Stimulated activated CD8-positive, alpha-beta memory T cell treated with anti-CD3 and anti-CD28 coated beads, Interleukin-4, amount 100 ng/mL, for 48 hours (primary cell): ENCODE measurements around the gene HNRNPA1.
"Not testable (repeated sequence)": the region's sequence is repeated elsewhere in the genome, so short reads cannot be mapped to it uniquely, and the experiment has no call there.

Source experiments
- DNase-seq: peaks from one replicate; pipeline ENCODE4 v3.0.0-alpha.2; 2020

HNRNPA1 gene

DNA sequence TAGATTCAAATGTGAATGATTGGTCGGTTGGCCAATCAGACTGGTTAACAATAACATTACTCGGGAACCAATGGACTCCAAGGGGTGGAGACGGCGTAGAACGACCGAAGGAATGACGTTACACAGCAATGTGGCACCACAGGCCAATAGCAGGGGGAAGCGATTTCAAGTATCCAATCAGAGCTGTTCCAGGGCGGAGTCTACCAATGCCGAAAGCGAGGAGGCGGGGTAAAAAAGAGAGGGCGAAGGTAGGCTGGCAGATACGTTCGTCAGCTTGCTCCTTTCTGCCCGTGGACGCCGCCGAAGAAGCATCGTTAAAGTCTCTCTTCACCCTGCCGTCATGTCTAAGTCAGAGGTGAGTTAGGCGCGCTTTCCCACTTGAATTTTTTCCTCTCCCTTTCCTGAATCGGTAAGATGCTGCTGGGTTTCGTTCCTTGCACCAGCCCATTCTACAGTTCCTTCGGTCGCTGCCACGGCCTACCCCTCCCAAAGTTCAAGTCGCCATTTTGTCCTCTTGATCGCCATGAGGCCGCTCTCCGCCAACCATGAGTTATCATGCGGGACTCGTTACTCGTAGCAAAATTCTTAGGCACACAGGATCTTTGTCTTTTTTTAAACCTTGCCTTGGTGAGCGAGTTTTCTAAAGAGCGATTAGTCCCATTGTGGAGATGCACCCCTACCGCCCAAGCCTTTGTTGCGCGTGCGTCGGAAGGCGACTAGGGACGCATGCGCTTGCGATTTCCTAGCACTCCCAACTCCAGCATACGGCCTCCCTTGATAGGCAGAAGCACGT lies at the start of gene HNRNPA1:
Gene HNRNPA1, plus strand, starts transcription at position 259 of the 793 bp plus-strand sequence. Its CDS starts 82 bp downstream, at position 341.
- DNase-seq = peak; percentile 93

DNA sequence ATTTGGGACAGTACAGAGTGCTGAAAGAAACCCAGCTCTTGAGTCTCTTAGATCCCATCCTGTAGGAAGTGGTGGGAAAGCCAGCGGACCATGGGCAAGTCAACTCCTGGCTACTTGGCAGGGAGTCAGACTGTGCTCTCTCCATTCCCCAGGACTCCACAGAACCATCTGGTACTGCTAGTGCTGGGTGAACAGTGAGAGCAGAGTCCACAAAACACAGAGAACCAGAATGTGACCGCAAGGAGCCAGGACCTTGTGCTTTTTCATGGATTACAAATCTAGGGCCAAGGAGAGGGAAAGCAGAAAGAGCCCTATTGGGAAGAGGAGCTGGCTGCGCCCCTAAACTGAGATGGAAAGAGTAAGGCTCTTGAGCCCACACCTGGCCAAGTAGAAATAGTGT lies 49.3 kb upstream of the HNRNPA1 start:
- not testable (repeated sequence) for DNase-seq

DNA sequence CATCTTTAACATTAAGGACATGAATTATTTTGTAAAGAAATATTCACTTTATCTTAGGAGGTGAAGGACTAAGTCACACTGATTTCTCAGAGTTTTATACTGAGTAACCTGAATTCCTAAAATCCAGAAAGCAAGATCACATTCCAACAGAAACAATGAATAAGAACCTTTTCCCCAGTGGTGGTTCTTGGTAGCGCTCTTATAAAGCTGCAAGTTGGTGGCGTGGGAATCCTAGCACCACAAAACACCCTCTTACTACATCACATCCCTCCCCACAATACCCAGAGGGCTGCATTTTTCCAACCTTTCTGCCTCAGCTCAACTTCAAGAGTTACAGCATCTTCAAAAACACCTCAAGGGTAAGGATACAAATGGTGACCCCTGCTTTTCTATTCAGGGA lies 47.7 kb upstream of the HNRNPA1 start:
- no peak for DNase-seq

DNA sequence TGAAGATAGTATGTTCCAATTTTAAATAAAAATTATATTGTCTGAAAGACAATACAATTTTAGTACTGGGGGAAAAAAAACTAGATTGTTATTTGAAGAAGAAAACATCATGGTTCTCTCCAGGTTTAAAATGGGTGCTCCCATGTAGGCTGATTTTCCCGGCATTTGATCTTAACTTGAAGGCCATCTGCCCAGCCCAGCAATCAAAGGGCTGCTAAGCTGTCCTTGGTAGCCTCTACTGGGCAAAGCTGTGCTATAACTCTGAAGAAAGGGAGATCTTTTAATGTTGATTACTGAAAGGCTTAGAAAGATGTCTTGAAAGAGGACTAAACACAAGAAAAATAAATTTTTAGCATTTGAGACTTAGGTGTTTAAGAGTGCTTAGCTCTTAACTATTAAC lies 42.0 kb upstream of the HNRNPA1 start:
- DNase-seq = no peak

DNA sequence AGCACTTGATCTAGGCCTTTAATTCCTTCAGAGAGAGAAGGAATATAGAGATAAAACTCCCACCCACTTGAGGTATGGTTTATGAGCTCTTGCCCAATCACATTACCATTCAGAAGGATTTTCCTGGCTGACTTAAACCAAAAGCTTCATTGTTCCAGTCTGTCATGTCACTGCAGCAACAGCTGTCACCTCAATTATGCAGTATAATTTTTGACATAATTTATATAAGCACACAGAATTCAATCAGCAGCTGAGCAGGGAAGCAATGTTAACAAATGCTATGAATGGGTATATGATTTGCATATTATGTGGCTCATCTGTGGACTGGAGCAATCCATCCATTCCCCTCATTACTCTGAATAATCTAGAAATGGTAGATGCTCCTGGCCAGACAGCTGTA lies 40.9 kb upstream of the HNRNPA1 start:
- no peak for DNase-seq

DNA sequence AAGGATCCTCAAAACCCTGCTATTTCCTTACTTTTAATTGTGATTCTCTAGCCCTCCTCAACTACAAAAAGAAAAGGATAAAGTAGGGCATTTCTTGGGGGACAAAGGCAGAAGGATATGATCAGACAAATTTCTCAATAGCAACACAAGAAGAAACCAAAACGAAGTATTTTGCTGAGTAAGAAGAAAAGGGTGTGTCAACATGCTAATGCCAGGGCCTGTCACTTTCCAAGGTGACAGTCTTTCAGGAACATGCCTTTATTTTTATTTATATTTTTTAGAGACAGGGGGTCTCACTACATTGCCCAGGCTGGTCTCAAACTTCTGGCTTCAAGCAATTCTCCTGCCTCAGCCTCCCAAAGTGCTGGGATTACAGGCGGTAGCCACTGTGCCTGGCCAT lies 40.4 kb upstream of the HNRNPA1 start:
- no peak for DNase-seq

DNA sequence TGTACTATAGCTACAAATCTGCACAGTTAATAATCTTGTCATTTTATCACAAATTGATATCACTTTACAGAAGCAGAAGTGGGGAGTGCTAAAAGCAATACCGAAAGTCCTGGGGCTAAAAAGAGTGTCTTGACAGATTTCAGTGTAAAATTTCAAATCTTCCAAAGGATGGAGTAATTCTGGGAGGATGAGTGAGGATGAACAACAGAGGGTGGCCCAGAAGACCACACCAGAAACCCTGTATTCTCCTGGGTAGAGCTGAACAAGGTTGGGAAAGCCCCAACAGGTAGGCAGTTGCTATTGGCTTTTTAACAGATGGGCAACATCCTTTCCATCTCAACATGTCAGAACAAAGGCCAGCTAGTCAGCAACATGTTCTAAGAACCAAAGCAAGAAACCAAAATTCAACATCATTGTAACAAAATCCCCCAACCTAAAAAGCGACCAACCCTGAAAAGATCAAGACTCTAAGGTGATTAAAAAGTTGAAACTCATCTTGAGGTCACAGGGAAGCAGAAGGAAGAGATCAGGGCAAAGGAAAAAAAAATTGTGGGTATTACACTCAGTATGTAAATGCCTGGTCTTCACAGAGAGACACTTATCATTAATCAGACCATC lies 39.4 kb upstream of the HNRNPA1 start:
- no peak for DNase-seq

DNA sequence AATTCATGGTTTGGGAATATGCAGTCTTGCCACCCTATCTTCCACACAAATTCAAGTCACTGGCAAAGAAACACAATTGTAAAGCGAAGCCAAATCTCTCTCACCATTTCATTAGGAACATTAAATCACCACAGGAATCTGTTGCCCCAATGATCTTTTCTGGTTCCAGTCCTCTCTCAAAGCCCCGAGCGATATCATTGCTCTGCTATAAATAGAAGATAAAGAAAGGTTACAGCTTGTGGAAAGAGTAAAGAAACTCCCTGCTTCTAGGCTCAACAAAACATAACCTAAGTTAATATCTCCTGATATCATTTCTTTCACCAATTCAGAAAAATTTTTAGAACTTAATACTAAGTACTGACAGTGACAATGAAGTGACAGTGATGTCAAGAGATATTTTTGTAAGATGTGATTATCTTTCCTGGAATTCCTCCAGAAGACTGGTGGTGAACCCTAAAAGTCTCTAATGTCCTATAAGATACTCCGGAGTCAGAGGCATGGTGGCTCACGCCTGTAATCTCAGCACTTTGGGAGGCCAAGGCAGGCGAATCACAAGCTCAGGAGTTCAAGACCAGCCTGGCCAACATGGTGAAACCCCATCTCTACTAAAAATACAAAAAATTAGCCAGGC lies 34.4 kb upstream of the HNRNPA1 start:
- DNase-seq = no peak

DNA sequence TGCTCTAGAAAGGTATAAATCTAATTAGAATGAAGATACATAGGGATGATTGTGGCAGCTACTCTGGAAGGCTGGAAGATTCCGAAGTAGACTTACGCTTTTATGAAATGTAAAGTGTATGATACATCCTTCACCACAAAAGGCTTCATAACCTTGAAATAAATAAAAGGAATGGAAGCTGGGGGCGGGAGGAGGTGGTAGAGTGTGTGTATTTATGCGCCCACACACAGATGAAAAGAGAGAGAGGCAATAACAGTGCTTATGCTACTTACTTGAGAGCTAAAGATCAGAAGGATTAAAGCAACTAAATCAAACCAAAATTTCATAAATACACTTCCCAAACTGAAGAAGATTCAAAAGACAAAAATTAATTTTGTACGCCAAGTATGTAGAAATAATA lies 31.0 kb upstream of the HNRNPA1 start:
- no peak for DNase-seq

DNA sequence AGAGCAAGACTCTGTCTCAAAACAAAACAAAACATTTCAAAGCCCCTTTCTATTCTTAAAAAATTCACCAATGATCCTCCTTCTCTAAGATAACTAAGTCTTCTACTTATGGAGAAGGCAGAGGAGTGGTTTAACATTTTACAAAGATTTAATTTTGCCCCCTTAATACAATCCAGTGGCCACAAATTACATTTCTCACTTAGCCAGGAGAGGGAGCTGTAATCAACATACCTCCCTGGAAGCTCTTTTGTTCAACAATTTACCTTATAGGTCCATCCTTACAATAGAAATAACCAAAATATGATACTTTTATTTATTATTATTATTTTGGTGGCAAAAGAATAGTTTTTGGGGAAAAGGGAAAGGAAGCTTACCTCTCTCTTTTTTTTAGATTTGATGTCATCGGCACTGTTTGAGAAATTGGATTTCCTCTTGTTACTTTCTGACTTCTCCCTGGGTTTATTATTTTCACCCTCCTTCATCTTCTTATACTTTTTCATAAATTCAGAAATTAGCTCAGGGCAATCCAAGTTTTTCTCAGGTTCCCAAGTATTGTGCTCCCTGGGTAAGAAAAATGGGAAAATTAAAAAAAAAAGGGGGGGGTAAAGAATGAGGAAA lies 28.8 kb upstream of the HNRNPA1 start:
- no peak for DNase-seq

DNA sequence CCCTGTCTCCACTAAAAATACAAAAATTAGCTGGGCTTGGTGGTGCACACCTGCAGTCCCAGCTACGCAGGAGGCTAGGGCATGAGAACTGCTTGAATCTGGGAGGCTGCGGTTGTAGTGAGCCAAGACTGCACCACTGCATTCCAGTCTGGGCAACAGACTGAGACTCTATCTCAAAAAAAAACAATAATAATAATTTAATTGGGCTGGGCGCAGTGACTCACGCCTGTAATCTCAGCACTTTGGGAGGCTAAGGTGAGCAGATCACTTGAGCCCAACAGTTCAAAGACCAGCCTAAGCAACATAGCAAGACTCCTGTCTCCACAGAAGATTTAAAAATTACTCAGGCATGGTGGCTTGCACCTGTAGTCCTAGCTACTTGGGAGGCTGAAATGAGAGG lies 27.3 kb upstream of the HNRNPA1 start:
- no peak for DNase-seq

DNA sequence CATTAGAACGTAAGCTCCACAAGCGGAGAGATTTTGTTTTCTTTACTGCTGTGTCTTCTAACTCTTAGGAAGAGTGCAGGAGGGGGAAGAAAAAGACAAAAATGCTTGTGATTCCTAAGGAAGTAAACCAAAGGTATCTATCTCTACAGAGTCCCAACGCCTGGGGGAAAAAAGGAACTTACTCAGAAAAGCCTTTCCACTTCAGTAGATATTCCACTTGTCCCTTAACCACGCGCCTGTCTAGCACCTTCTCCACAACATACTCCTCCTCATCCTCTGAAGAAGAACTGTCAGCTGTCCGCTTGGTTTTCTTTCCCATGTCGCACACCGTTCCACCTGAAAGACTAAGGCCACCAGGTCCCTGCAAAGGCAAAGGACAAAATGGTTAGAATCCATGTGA lies 23.2 kb upstream of the HNRNPA1 start:
- DNase-seq = no peak

DNA sequence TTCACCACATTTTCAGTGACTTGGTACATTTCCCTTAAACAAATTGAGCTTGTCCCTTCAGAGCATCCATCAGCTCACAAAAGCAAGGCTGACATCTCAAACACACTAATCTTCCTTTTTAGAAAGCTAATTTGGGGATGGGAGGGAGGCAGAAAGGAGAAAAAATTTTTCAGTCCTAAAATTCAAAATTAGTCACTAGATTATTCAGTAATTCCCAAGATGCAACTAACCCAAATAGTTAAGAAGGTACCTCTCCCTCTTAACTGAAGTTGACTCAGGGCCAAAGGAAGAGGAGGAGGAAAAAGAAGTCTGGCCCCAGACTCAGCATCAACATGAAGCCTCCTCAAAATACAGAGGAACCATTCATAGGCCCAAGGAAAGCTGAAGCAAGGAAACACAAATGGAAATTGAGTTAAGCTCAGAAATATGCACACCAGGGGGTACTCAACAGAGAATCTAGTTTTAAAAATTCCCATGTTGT lies 22.3 kb upstream of the HNRNPA1 start:
- no peak for DNase-seq

DNA sequence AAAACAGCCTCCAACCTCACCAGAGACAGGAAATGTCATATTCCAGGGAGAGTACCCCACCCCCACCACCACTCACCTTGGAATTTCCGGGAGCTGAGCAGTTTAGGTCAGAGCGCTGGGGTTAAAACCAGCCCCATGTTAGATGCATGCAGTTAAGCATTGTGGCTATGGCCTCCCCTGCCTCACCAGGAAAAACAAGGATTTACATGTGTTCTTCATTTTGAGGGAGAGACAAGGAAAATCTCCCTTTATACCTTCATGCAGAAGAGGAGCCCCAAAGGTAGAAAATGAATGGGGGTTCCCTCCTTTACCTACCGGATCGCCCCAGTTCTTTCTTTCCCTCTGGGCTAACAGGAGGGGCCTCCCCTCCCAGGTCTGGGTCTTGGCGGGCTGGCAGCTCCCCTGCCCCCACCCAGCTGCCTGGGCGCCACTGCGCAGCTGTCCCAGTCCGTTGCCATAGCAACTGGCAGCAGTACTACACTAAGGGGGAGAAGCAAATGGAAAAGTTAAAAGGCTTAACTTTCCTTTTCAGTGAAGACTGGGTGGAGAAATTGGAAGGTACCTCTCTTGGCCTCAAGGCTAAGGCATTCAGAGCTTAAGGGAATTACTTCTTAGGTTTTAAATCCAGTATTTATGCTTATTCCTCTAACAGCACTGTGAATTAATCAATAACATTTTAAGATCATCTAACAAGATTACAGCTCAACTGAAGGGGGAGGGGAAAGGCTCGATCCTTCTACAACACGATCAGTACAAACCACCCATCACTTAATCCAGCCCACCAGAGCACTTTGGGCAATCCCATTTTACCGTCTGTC lies 21.1 kb upstream of the HNRNPA1 start:
- DNase-seq = peak; percentile 60

DNA sequence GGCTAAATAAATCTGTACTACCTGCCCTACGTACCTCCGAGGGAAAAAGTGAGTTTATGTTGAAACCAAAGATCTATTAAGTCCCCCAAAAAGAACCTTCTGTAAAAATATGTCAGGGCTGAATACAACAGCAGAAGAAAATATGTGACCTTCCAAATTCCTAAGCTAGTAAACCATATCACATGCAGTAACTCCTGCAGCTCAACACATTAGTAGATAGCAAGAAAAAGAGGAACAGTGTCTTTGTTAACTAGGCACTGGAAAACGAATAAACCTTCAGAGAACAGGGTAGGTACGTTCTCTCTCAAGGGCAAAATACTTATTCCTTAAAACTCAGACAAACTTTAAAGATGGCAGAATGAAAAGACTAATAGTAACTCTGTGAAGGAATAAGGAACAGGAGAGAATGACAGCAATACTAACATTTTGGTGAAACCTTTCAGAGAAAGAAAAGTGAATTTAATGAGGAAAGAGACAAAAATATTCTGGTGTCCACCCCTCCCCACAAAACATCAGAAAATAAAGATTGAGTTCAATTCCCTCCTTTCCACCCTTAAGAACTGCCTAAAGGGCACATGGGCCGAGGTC lies 18.6 kb upstream of the HNRNPA1 start:
- DNase-seq = no peak

DNA sequence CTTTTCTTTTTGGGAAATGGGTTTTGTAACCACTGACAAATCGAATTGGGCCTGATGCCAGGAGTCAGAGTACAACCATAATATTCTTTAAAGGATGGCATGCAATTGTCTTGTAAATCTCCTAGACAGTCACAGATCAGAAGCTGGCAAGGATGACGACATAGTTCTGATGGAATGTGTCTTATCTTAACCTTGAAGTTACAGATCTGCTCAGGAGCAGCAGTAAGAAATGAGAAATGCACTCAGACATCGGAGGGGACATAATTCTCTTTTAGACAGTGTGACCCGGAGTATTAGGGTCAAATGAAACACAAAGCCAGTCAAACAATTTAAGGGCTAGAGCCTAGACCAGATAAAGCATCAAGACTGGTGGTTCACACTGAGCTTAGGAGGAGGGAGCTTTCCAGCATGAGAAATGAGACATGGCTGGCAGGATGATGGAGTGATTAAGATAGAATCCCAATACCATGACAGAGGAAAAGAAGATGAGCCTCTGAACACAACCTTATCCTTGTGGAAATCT lies 18.1 kb upstream of the HNRNPA1 start:
- no peak for DNase-seq

DNA sequence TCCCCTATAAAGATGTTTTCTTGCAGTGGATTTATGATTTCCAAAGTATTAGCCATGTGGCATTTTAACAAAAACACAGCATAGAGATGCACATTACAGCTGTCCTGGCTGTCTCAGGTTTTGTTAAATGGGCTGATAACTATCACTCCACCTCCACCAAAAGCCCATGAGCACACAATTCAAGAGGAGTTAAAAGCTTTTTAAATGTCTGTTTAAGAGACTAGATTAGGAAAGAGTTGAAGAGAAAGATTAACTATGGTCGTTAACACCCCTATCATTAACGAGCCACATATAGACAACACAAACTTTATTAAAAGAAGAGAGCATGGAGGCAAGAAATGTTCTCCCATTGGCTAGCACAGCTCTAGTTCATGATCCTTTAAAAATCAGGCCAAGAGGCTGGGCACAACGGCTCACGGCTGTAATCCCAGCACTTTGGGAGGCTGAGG lies 15.1 kb upstream of the HNRNPA1 start:
- DNase-seq = no peak

DNA sequence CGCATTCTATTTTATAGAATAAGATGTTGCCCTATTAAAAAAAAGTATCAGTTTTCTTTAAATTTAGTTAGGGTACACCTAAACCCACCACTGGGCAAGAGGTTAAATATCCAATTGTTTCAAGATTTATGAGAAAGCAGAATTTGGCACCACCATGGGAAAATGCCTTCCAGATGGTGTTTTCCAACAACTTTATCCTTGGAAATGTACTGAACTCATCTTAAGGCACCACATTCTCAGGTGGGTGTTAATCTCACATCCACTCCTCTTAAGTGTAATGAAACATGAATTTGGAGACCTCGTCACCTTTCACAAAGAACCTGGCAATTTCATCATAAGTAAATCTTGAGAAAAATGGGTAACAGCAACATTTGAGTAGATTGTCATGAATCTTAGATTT lies 13.7 kb upstream of the HNRNPA1 start:
- DNase-seq = no peak

DNA sequence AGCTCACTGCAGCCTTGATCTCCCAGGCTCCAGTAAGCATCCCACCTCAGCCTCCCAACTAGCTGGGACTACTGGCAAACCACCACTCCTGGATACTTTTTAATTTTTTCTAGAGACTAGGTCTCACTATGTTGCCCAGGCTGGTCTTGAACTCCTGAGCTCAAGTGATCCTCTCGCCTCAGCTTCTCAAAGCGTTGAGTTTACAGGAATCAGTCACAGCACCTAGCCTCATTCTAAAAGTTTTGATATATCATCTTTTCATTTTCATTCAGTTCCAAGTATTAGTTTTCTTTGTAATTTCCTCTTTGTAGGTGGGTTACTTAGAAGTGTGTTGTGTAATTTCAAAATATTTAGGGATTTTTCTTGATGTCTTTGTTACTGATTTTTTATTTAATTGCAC lies 10.2 kb upstream of the HNRNPA1 start:
- DNase-seq = no peak

DNA sequence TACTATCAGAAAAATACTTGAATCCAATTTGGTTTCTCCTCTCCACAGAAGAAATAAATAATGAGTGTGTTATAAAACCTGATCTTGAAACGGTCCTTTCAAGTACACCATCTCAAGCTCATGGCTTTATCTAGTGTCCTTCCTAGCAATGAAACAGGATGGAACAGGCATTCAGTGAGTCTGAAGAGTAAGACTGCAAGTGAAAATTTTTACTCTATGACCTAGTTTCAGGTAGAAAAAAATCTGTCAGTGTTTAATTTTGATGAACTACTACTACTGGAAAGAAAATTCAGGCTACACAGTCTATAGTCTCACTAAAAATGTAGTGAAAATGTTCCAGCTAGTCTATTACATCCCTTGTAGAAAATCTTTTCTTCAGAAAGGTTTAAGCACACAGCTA lies 8.3 kb upstream of the HNRNPA1 start:
- no peak for DNase-seq

DNA sequence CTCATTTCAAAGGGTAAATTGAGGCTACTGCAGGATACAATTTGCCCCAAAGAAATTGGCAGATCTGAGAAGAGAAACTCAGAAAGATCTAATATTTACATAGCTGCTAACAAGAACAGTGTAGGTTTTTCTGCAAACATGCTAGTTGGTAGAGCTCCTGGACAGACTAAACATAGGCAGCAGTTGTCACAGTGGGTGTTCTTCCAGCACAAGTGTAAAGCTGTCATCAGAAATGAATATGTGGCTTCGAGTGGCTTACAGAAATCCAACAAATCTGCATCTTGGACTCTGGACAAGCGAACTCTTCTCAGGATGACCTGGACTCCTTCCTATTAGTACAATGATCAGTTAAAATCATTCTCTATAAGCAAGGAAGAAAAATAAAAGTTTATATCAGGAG lies 6.5 kb upstream of the HNRNPA1 start:
- DNase-seq = no peak

DNA sequence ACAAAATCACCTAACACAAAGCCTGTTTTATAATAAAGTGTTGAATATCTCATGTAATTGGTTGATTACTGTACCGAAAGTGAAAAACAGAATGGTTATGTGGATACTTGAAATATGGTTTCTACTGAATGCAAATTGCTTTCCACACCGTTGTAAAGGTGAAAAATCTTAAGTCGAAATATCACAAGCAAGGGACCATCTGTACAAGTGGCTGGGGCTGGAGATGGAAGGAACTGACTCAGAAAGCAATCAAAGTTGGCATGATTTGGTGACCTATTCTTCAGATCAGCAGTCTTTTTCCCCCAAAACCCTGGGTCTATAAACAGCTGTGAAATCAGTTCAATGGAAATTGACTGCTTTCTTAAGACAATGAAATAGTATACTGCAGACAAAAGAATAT lies 4.2 kb upstream of the HNRNPA1 start:
- no peak for DNase-seq
